ENCODE results near the gene SP2. TPM values are rescaled to one million over a fixed set of nuclear protein-coding genes. Genes with fewer than 3 reads are reported as not detected.

SP2 gene
- total RNA-seq, 4 donors from 2014 or later, result 4.0 to 9.9 (median 9.2) TPM

DNA sequence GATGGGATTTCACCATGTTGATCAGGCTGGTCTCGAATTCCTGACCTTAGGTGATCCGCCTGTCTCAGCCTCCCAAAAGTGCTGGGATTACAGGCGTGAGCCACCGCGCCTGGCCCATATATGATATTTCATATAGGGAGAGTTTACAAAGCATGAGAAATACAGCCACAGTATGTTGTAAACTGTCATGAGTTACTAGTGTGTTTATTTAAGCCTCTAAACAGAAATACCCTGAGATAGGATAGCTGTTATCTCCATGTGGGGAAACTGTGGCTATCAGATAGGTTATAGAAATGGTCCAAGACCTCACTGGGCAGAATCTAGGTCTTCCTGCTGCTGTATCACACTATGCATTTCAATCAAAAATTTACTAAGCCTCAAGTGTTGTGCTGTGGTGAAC lies 72.8 kb downstream of the SP2 start:
- Histone ChIP-seq H3K9me3 (no peaks in the 10 kb centered on the region), H3K36me3 (peaks cover 0 to 11% (median 5%) of the 10 kb centered on the region in 3 donors), H3K27ac (no peak overlapping the region), H3K27me3 (no peaks in the 10 kb centered on the region), H3K4me1 (peaks cover 17 to 61% (median 25%) of the 10 kb centered on the region in 3 donors), H3K4me3 (no peak overlapping the region)
- TF ChIP-seq, protein P1, sequence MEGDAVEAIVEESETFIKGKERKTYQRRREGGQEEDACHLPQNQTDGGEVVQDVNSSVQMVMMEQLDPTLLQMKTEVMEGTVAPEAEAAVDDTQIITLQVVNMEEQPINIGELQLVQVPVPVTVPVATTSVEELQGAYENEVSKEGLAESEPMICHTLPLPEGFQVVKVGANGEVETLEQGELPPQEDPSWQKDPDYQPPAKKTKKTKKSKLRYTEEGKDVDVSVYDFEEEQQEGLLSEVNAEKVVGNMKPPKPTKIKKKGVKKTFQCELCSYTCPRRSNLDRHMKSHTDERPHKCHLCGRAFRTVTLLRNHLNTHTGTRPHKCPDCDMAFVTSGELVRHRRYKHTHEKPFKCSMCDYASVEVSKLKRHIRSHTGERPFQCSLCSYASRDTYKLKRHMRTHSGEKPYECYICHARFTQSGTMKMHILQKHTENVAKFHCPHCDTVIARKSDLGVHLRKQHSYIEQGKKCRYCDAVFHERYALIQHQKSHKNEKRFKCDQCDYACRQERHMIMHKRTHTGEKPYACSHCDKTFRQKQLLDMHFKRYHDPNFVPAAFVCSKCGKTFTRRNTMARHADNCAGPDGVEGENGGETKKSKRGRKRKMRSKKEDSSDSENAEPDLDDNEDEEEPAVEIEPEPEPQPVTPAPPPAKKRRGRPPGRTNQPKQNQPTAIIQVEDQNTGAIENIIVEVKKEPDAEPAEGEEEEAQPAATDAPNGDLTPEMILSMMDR (IDR thresholded peaks at IDR 0.05), result no peak
- no peak for TF ChIP-seq POLR2A (IDR thresholded peaks at IDR 0.05)
- DNase-seq, result no peak
- intact Hi-C loops (cut with DNase I), result no loop called here
- 87 to 91% methylated on average over 5 of the region's 5 CpGs for WGBS, 2 donors

DNA sequence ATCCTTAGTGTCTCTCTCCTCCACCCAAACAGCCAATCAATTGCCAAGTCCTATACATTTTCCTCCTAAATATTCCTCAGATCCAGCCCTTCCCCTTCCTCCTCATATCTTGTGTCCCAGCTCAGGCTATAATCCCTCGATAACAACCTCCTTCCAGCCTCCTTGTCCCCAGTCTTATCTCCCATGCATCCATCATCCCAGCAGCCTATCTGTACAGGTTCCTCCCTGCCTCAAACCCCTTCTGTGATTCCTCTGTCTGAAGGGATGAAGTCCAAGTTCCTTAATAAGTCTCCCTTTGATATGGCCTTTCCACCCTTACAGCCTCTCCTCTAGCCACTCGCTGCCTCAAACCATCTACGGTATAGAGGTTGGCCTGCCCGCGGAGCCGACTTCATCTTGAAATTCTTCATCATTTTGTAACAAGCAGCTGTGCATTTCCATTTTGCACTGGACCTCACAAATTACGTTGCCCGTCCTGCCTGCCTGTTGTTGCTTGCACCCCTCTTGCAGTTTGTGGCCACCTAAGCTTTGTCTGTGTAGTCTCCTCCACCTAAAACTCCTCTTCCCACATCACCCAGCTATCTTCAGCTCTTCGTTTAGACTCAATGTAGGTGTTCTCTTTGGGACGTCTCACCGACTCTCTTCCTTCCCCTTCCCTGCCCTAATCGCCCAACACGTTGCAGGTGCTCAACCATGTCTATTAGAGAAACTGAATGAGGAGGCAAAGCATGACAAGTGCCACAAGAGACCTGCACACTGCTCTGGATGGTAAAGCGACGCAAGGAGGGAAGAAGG lies 74.1 kb downstream of the SP2 start:
- intact Hi-C loops (cut with DNase I), result no loop called here
- Histone ChIP-seq H3K36me3 (peaks cover 2 to 23% (median 17%) of the 10 kb centered on the region in 3 donors), H3K4me1 (peaks cover 17 to 61% (median 25%) of the 10 kb centered on the region in 3 donors), H3K27me3 (no peaks in the 10 kb centered on the region), H3K9me3 (no peaks in the 10 kb centered on the region), H3K27ac (peak overlapping the region in 3 of 4 donors; percentile 0 to 51 (median 21)), H3K4me3 (peak overlapping the region; percentile 15 to 93 (median 88))
- DNase-seq, result no peak
- TF ChIP-seq, protein P1 (IDR thresholded peaks at IDR 0.05), result no peak
- TF ChIP-seq POLR2A (IDR thresholded peaks at IDR 0.05), result no peak
- 53 to 73% methylated on average over 10 to 13 of the region's 15 CpGs for WGBS, 2 donors

DNA sequence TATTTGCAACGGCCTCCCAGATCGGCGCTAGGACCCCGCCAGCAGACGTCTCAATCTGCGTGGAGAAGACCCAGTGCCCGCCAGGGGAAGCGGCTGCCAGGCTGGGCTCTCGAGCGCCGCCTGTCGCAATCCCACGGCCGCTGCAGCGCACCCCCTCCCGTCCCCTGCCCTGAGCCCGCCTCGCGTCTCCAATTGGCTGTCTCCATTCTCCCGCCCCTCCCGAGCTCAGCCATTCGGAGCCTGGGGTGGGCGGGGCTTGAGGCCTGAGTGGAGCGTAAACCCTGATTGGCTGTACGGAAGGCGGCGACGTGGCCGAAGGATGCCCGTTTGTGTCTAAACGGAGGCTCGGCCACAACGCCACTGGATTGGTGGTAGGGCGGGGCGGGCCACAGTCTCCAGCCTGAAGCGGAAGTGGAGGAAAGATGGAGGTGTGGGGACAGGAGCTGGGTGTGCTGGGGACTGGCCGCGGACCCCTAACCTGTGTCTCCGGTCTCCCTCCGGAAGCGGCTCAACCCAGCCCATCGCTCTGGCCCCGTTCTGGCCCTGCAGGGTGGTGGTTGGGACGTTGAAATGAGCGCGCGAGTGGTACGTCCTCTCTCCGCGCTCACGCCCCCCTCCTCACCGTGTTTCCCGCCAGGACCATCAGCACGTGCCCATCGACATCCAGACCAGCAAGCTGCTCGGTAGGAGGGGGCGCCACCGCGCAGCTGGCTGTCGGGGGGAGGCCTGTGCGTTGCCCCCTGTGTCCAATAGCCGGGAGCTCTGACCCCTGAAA lies 74.9 kb downstream of the SP2 start, which contains the start of gene CDK5RAP3:
Gene CDK5RAP3 (plus strand): TSS at position 389 of the 775 bp plus-strand sequence. CDS start 34 bp downstream, at position 423.
- H3K36me3 ChIP-seq, result peaks cover 10 to 31% (median 25%) of the 10 kb centered on the region in 3 donors
- no peaks in the 10 kb centered on the region for H3K27me3 ChIP-seq
- H3K27ac ChIP-seq, result peak within 1 kb of the TSS; percentile 83 to 93 (median 88)
- WGBS, 2 donors, result 0 to 1% methylated on average over 1 to 35 of the region's 62 CpGs
- TF ChIP-seq POLR2A (IDR thresholded peaks at IDR 0.05), result peak in 2 of 4 donors; percentile 75 to 80
- TF ChIP-seq, protein P1 (IDR thresholded peaks at IDR 0.05), result peak; percentile 89 to 99 (median 98)
- peak within 1 kb of the TSS; percentile 57 to 93 (median 88) for H3K4me3 ChIP-seq
- peak; percentile 99 for DNase-seq
- no peaks in the 10 kb centered on the region for H3K9me3 ChIP-seq
- H3K4me1 ChIP-seq, result peaks cover 17 to 54% (median 20%) of the 10 kb centered on the region in 3 donors
- intact Hi-C loops (cut with DNase I), result no loop called here

DNA sequence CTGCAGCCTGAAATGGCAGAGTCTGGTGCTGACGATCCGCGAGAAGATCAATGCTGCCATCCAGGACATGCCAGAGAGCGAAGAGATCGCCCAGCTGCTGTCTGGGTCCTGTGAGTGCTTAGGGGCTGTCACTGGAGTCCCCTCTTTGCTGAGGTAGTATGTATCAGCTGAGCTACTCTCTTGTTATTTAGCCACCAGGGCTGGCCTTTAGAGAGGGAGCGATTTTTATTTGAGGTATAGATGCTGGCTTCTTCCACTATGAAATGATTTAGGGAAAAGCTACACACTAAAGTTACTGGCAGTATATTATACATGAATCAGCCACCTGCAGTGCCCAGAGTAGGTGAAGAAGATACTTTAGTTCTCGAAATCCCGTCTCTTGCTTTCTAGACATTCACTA lies 77.5 kb downstream of the SP2 start:
- Histone ChIP-seq H3K27me3 (no peaks in the 10 kb centered on the region), H3K4me3 (no peak overlapping the region), H3K4me1 (peaks cover 7 to 28% (median 12%) of the 10 kb centered on the region in 3 donors), H3K9me3 (no peaks in the 10 kb centered on the region), H3K36me3 (peaks cover 21 to 58% (median 41%) of the 10 kb centered on the region in 3 donors), H3K27ac (no peak overlapping the region)
- intact Hi-C loops (cut with DNase I), result no loop called here
- TF ChIP-seq, protein P1 (IDR thresholded peaks at IDR 0.05), result no peak
- no peak for TF ChIP-seq POLR2A (IDR thresholded peaks at IDR 0.05)
- DNase-seq, result no peak
- 88 to 90% methylated on average over 8 of the region's 8 CpGs for WGBS, 2 donors

Measured in esophagus squamous epithelium (tissue), 5 donors.